Left renal cortex interstitium (tissue), 4 donors: ENCODE data around the gene GEN1. TPM values are rescaled to one million over a fixed set of nuclear protein-coding genes. Genes with fewer than 3 reads are reported as not detected.

Experiments
- DNase-seq, 4 donors: peaks; one replicate each; pipeline ENCODE4 v3.0.0-alpha.2; 2013; ENCODE audit warnings: low read depth in 4 of 4, low spot score in 2 of 4, missing footprints in 1 of 4
- polyA plus RNA-seq, 4 donors: library from polyadenylated mRNA; unstranded; fragments of 120-200 nt; gene quantifications; one replicate each; pipeline ENCODE4 v1.2.1, GENCODE V29; 2013; ENCODE audit not compliant: insufficient read length in 4 of 4

Gene GEN1, protein sequence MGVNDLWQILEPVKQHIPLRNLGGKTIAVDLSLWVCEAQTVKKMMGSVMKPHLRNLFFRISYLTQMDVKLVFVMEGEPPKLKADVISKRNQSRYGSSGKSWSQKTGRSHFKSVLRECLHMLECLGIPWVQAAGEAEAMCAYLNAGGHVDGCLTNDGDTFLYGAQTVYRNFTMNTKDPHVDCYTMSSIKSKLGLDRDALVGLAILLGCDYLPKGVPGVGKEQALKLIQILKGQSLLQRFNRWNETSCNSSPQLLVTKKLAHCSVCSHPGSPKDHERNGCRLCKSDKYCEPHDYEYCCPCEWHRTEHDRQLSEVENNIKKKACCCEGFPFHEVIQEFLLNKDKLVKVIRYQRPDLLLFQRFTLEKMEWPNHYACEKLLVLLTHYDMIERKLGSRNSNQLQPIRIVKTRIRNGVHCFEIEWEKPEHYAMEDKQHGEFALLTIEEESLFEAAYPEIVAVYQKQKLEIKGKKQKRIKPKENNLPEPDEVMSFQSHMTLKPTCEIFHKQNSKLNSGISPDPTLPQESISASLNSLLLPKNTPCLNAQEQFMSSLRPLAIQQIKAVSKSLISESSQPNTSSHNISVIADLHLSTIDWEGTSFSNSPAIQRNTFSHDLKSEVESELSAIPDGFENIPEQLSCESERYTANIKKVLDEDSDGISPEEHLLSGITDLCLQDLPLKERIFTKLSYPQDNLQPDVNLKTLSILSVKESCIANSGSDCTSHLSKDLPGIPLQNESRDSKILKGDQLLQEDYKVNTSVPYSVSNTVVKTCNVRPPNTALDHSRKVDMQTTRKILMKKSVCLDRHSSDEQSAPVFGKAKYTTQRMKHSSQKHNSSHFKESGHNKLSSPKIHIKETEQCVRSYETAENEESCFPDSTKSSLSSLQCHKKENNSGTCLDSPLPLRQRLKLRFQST
- polyA plus RNA-seq = 10 to 100 TPM in 2 of 4 donors, 1 to 10 TPM in 2; 8.8 to 25.6 (median 14.3) TPM

DNA sequence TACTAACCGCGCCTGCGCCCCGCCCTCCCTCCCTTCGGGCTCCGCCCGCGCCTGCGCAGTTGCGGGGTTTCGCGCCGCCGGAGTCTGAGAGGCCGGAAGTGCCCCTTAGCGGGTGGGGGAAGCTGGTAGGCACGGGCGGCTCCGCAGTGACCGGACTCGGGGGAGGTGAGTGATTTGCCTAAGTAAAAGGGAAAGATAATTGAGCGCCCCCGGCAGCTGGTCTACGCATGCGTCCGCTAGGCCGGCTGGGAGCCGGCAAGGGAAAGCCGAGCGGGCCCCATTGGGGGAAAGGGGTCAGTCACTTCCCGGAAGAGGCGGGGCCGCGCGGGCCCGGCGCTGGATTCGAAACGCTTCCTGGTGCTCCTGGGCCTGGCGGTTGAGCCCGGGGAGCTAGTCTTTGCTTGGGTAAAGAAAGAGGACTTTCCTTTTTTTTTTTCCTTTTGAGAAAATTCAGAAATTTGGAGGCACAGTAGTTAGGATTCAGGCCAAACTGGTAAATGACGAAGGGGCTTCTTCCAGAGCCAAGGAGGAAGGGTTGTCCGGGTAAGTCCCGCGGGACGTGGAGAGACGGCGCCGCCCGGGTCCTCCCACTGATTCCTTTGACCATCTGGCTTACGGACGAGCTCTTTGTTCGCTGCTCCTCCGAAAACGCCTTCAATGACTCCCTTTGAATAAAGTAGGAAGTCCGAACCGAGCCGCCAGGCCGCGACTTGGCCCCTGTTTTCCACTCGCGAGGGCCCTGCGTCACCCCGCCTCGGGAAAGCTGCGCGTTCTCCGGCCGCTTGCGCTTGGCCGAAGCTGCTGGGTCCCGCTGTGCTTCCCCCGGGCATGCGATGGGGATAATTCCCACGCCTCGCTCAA, at the start of gene GEN1, which contains the start of gene SMC6:
GEN1 (plus strand) TSS at position 336 of the 861 bp plus-strand sequence. CDS start 5,806 bp downstream, outside the sequence.
SMC6 (minus strand) TSS at position 8 of the 861 bp plus-strand sequence. CDS start 7,864 bp downstream, outside the sequence.
- DNase-seq = peak; percentile 81 to 84 (median 82)

DNA sequence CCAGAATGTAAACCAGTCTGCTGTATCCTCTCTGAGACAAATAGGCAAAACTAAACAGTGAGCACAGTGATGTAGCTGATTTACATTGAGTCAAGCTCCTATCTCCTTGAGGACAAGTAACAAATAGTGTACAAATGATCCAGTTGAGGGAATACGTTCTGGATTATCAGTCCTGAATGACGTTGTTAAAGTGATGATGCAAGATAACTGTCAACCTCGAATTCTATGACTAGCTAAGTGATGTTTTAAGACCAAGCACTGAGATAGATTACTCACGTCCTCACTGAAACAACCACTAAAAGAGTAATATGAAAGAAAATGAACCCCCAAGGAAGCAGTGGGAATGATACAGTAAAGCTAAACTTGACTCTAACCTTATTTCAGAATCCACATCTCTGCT, 47.1 kb upstream of the GEN1 start:
- DNase-seq = no peak

DNA sequence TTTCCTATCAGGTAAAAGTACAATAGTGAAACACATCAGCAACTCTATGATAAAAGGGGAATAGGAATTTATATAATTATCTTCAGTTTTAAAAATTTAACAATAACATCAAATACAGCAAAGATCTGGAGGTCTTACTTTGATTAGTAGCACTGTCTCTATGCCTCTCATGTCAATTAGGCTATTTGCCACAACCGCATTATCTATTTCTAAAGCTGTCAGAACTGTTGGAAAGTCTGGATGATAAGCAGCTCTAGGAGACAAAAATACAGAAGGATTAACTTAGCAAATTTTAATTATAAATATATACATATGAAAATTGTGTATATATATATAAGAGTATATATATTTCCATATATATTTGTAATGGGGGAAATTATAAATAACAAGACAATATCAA, 45.4 kb upstream of the GEN1 start:
- no peak for DNase-seq

DNA sequence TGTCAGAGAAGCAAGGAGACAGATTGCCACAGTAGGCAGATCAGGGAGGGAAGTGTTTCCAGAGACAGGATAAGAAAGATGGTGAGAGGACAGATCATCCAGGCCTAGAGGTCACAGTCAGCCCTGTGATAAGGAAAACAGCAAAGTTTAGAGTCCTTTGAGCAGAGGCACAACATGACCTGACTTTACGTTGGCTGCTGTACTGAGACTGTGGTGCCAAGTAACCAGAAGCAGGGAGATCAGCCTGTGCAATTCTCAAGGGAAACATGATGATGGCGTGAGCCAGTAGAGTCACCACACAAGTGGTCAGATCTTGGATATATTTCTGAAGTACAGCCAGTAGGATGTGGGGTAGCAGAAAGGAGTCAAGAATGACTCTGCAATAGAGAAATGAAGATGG, 44.0 kb upstream of the GEN1 start:
- no peak for DNase-seq

DNA sequence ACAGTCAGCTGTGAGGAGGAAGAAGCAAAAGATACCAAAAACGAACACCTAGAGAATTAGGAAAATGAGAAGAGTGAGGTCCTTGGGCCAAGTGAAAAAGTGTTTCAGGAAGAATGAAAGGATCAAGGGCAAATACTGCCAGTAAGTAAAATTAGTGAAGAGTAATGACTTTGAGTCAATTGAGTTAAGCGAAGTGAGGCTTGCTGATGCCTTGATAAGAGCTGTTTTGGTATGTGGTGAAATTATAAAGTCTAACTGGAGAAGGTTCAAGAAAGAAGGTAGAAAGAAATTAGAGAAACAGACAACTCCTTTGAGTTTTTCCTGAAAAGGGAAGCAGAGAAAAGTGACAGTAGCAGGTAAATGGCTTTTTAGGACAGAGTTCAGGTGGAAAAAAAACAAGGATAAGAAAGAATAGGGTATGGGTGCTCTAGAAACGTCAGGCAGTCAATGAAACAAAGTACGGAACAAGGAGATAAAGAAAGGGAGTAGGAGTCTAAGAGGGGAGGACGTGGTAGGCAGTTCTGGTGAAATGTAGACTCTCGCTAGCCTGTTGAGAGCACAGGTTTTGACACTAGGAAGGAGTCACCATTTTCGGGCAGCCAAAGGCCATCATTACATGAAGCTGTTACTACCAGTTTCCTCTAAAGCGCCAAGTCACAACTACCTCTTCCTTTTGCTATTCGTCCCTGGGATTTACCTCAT, 43.2 kb upstream of the GEN1 start:
- DNase-seq = no peak

DNA sequence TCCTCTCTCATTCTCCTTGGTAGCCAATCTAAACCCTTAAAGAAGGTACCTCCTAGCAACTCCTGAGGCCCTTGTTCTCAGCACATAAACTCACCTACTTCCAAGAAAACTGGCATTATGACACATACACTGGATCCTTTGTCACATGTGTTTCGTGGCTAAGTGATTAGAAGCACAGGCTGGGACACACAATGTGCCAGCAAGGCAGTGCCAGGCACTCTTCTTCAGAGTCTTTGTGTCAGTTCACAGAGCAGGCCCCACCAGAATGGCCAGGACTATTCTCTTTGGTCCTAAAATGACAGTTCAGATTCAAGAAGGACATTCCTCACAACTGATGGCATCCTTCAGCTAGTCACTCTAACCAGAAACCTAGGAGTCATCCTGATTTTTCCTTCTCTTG, 40.6 kb upstream of the GEN1 start:
- no peak for DNase-seq

DNA sequence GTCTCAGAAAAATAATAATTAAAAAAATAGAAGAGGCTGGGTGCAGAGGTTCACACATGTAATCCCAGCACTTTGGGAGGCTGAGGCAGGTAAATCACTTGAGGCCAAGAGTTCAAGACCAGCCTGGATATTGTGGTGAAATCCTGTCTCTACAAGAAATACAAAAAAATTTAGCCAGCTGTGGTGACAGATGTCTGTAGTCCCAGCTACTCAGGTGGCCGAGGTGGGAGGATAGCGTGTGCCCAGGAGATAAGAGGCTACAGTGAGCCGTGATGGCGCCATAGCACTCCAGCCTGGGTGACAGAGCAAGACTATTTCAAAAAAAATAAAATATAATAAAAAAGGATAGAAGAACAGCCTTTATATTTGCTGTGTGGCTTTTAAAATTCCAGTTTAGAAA, 36.3 kb upstream of the GEN1 start:
- DNase-seq = no peak

DNA sequence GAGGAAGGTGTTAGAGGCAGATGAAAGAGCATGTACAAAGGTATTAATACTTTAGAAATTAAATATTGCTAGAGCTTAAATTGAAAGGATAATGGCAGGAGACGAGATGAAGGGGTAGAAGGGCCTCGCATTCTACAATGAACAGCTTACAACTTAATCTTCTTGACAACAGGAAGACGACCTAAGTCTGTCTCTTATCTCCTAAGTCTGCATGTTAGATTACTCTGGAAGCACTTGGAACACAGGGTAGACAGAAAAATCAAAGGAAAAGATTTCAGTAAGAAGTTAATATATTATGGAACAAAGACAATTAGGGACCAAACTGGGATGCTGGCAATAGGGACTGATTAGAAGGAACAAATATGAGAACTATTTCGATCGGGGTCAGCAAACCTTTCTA, 35.2 kb upstream of the GEN1 start:
- DNase-seq = no peak

DNA sequence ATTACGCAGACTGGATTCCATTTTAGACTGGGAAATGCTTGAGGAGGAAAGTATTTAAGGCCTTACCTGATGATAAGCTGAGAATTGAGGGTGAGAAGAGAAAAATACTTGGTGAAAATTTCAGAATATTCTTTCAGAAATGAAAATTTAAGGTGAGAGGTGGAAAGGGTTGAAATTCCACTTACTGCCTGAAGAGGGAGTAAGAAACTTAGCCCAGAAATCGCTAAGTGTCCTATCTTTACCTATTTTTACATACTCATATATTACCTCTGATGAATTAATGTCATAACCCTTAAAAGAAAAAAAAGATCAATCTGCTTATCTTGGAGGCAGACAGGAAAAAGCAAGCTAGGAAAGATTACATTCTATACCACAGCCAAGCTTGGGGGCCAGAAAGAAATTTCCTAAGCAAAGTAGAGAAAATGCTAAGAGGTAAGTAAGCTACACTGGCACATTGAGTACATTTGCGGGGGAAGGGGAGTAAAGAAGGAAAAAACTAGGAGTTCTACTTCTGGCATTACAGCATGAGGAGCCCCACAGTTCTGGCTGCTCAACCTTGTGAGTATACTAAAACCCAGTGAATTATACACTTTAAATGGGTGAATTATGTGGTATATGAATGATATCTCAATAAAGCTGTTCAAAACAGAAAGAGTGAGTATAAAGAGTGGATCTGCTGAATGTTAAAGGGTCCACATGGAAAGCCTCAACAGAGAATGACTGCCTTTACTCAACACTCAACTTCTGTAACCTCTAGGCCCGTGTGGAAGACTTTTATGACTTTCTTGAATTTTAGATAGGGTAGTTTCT, 34.2 kb upstream of the GEN1 start:
- DNase-seq = peak in 1 of 4 donors; percentile 3

DNA sequence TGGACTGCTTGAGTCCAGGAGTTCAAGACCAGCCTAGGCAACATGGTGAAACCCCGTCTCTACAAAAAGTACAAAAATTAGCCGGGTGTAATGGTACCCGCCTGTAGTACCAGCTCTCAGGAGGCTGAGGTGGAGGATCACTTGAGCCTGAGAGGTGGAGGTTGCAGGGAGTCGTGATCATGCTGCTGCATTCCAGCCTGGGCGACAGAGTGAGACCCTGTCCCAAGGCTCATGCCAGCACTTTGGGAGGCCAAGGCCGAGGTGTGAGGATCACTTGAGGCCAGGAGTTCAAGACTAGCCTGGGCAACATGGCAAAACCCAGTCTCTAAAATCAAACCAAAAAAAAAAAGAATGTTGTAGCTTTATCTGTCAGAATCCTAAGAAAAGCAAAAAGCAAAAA, 25.7 kb upstream of the GEN1 start:
- DNase-seq = no peak

DNA sequence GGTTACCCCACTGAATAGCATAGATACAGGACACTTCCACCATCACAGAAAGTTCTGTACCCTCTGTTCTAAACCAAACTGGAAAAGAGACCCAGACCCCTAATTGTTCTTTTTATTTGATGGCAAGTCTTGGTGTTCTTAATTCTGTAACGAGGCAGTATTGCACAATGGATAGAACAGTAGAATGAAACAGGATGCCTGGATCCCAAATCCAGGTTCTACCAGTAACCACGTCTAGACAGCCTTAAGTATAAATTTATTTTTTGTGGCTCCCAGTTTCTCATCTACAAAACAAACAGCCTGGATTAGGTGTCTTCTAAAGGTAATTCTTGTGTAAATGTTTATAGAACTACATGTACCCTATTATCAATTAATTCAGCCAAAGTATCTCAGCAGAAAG, 24.1 kb upstream of the GEN1 start:
- no peak for DNase-seq

DNA sequence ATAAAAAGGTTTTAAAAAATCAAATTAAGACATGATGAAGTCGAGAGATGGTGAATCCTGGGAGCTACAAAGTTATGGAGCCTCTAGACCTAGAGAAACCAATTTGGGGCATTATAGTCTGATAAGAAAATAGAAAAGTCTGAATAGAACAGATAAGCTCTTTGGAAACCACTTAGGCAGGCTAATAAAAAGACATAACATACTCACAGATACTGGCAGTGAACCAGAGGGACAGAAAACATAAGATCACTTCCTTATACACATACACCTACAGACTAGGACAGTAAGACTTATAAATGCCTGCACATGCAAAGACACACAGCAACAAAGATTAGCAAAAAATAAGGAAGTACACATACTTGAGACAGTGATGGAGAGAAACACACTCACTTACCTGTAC, 20.3 kb upstream of the GEN1 start:
- no peak for DNase-seq

DNA sequence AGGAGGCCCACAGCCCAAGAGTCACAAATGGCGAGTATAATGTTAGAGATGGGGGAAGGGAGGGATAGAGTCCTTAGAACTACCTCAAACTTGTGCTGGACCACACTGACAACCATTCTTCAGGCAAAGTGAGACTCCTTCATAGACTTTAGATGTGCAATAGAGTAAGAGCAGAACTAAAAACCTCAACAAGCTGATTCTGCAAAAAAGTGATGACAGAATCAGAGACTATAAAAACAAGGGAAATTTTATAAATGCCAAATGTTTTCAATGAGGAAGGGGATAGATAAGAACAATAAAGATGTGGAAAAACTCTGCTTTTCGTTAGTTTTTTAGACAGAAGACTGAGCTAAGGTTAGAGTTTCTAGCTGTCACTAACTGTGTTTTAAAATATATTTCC, 18.1 kb upstream of the GEN1 start:
- DNase-seq = no peak

DNA sequence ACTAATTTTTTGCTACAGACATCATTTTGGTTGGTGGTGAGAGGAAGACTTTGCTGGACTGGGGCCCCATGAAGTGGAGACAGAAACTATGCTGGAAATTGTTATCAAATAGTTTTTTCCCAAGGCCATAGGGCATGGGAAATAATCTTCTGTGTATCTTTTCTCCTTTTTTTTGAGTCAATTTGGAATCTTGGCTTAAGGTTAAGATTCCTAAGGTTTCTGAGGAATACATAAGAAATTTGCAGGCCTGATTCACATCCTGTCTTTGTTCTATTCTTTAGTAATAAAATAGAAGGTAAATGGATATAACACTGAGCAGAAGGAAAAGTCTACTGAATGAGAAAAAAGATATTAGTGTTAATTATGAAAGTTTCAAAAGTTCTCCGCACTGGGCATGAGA, 16.9 kb upstream of the GEN1 start:
- DNase-seq = no peak

DNA sequence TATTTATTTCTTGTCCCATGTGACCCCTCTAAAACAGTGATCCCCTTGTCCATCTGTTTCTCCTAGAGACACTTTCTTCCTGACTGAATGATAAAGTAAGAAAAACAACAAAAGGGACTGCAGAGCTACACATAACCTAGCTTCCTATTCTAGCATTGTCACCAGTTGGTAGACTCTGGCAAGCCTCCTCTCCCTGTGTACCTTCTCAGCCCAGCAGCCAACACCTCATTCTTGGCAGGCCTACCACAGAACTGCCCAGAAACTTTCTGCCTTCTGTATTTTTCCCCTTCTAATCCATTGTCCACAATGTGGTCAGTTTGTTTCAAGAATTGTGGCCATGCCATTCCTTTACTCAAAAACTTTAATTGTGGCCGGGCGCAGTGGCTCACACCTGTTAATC, 13.7 kb upstream of the GEN1 start:
- DNase-seq = no peak

DNA sequence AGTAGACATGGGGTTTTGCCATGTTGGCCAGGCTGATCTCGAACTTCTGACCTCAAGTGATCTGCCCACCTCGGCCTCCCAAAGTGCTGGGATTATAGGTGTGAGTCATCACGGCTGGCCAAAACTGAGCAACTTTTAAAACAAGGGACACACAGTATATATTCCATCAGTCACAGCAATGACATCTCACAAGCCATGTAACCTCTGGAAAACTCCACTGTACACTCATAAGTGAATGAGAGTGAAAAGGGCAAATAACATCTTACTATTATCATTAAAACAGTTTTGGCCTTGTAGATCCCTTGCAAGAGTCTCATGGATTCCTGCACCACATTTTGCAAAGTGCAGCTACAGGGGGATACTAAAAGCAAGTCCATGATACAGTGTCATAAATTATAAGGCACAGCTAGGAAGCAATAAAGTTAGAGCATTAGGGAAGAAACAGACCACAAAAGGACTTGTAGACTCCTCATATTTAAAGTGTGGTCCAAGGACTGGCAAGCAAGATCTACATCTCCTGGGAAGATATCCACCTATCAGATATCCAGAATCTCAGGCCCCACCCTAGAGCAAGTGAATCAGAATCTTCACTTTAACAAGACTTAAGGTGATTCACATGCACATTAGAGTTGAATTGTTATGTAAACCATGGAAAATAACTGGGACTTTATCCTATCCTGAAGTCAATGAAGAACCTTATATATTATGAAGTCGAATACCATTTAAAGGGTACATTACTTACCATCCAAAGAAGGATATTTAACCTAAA, 6.1 kb upstream of the GEN1 start:
- DNase-seq = no peak

DNA sequence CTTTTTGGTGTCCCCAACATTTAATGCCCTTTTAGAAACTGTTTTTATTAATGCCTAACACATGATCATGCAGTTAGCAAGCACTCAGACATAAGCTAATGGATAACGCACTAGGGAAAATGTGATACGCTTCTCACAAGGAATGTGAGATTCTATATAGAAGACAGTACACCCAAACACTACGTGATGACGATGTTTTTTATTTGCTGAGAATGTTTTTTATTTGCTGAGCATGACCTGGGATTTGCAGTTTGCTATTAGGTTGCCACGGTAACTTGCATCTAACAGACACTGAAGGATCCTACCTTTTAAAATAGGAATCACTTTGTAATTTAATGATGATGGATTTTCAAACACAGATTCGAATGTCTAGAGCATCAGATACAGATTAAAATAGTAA, 5.2 kb upstream of the GEN1 start:
- DNase-seq = no peak

DNA sequence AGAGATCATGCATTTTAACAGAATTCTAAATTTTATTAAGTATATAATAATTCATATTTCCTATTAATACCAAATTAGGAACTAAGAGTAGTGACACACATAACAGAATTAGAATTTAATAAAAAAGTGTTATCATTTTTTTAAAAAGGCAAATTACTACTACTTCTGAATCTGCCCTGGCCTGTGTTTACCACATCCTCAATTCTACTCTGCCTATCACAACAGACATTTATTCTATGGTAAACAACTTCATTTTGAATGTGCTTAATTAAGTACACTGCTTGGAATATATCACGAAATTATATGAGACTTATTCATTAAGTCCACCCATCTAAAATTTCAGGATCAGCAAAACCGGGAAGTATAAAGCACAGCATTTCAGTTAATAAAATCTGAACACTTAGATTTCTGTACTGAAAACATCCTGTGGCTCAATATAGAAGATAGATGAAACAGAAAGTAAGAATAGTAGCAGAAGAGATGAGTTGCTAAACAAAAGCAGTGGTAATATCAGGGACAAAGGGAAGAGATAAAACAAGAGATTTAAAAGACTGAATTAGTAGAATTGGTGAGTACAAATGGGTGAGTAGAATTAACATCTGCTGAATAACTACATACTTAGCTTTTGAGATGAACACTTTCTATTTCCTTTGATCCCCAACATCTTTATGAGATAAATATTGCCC, 4.0 kb upstream of the GEN1 start:
- DNase-seq = no peak
